GM23338 (cell line): ENCODE results near the gene SIGLEC7.

ENCODE experiments used
- CREB1 ChIP-seq: fragments of 250-450 bp; sonication (Bioruptor Pico); IDR thresholded peaks from 2 replicates; pipeline ENCODE4 v1.5.0; 2020; ENCODE audit warnings: low read depth, mild to moderate bottlenecking, moderate library complexity
- CTCF ChIP-seq, 2 experiments: fragments of 200-600 bp in 1 of 2; sonication (generic) in 1 of 2; conservative IDR thresholded peaks; 2 replicates each; pipeline versions ENCODE4 v1.5.1 to v1.6.1; 2016 to 2017; ENCODE audit warnings: antibody characterized with exemption in 2 of 2, low read depth in 2 of 2, mild to moderate bottlenecking in 2 of 2, moderate library complexity in 1 of 2
- ETS1 ChIP-seq: IDR thresholded peaks from 2 replicates; pipeline ENCODE4 v1.6.1; 2016; ENCODE audit warnings: antibody characterized with exemption
- EZH2 ChIP-seq: fragments of 200-600 bp; sonication (generic); IDR thresholded peaks from one replicate; pipeline ENCODE4 v1.8.0; 2017; ENCODE audit warnings: antibody characterized with exemption, mild to moderate bottlenecking, low read depth; ENCODE audit not compliant: unreplicated experiment
- EZH2phosphoT487 ChIP-seq: fragments of 200-600 bp; sonication (generic); IDR thresholded peaks from one replicate; pipeline ENCODE4 v1.8.1; 2018; ENCODE audit warnings: antibody characterized with exemption; ENCODE audit not compliant: unreplicated experiment
- JUNB ChIP-seq: IDR thresholded peaks from one replicate; pipeline ENCODE4 v1.6.1; 2016; ENCODE audit warnings: antibody characterized with exemption; ENCODE audit not compliant: unreplicated experiment
- NANOG ChIP-seq: IDR thresholded peaks from 2 replicates; pipeline ENCODE4 v1.6.1; 2016; ENCODE audit warnings: antibody characterized with exemption, borderline replicate concordance
- POLR2AphosphoS5 ChIP-seq: IDR thresholded peaks from 2 replicates; pipeline ENCODE4 v1.6.1; 2016; ENCODE audit warnings: antibody characterized with exemption, low read depth
- REST ChIP-seq: IDR thresholded peaks from one replicate; pipeline ENCODE4 v1.6.1; 2018; ENCODE audit warnings: antibody characterized with exemption; ENCODE audit not compliant: unreplicated experiment
- STAT1 ChIP-seq: IDR thresholded peaks from one replicate; pipeline ENCODE4 v1.6.1; 2016; ENCODE audit warnings: antibody characterized with exemption; ENCODE audit not compliant: unreplicated experiment
- ZNF114 ChIP-seq: fragments of 250-450 bp; sonication (Bioruptor Pico); IDR thresholded peaks from 2 replicates; pipeline ENCODE4 v1.5.0; 2020; ENCODE audit warnings: mild to moderate bottlenecking, moderate library complexity
- ZNF331 ChIP-seq: fragments of 250-450 bp; sonication (Bioruptor Pico); IDR thresholded peaks from 2 replicates; pipeline ENCODE4 v1.5.0; 2020; ENCODE audit warnings: low read depth, mild to moderate bottlenecking, moderate library complexity
- ZNF462 ChIP-seq: fragments of 250-450 bp; sonication (Bioruptor Pico); IDR thresholded peaks from 2 replicates; pipeline ENCODE4 v1.5.0; 2020; ENCODE audit warnings: mild to moderate bottlenecking, moderate library complexity

GRCh38 chr19:51163257-51163656 is 21.2 kb downstream of the SIGLEC7 start:
- TF ChIP-seq CTCF (conservative IDR thresholded peaks at IDR 0.05; ENCODE audit: low read depth in 2 of 2) (no peak), POLR2AphosphoS5 (no peak), REST (no peak), EZH2 (no peak), ETS1 (no peak), CREB1 (no peak), EZH2phosphoT487 (no peak), ZNF114 (CRISPR knock-in tag) (no peak), JUNB (no peak), NANOG (no peak), STAT1 (no peak), ZNF331 (CRISPR knock-in tag) (no peak), ZNF462 (CRISPR knock-in tag) (no peak)
